GM15510 (cell line): Measurements from ENCODE around the gene PEX13.
A peak's percentile ranks its signal among the peaks of the same experiment; 100 is the strongest.

Source experiments
- POLR2A ChIP-seq: IDR thresholded peaks from 3 replicates; pipeline ENCODE4 v1.6.1; 2011; ENCODE audit warnings: borderline replicate concordance; ENCODE audit not compliant: insufficient read length; ENCODE audit errors: extremely low read depth

The PEX13 gene

GRCh38 chr2:60994131-60994530, 23.4 kb upstream of the PEX13 start:
- TF ChIP-seq POLR2A: no peak

GRCh38 chr2:60998628-60999545, 18.6 kb upstream of the PEX13 start:
- no peak for TF ChIP-seq POLR2A

- no peak for TF ChIP-seq POLR2A
Measured at GRCh38 chr2:61005736-61006135, 11.8 kb upstream of the PEX13 start.

GRCh38 chr2:61006486-61007105, 10.9 kb upstream of the PEX13 start:
- no peak for TF ChIP-seq POLR2A

- no peak for TF ChIP-seq POLR2A
Measured at GRCh38 chr2:61009355-61009754, 8.2 kb upstream of the PEX13 start.

- TF ChIP-seq POLR2A: no peak
Measured at GRCh38 chr2:61011678-61012077, 5.8 kb upstream of the PEX13 start.

GRCh38 chr2:61013382-61013781, 4.1 kb upstream of the PEX13 start:
- no peak for TF ChIP-seq POLR2A

- no peak for TF ChIP-seq POLR2A
Measured at GRCh38 chr2:61014763-61015162, 2.8 kb upstream of the PEX13 start.

GRCh38 chr2:61015976-61016375, 1.5 kb upstream of the PEX13 start:
- TF ChIP-seq POLR2A: no peak

GRCh38 chr2:61016392-61017002, 1.0 kb upstream of the PEX13 start:
- TF ChIP-seq POLR2A: no peak

- TF ChIP-seq POLR2A: peak; percentile 48
Measured at GRCh38 chr2:61017003-61017555, 441 bp upstream of the PEX13 start.

GRCh38 chr2:61018318-61018755, 817 bp downstream of the PEX13 start:
- no peak for TF ChIP-seq POLR2A

GRCh38 chr2:61018798-61019197, 1.3 kb downstream of the PEX13 start:
- no peak for TF ChIP-seq POLR2A

GRCh38 chr2:61021228-61021660, 3.7 kb downstream of the PEX13 start:
- no peak for TF ChIP-seq POLR2A

- TF ChIP-seq POLR2A: no peak
Measured at GRCh38 chr2:61023670-61024069, 6.2 kb downstream of the PEX13 start.
